Placental epithelial cell (primary cell): ENCODE measurements around the gene ARPC1A. TPM values are rescaled to one million over a fixed set of nuclear protein-coding genes. Genes with fewer than 3 reads are reported as not detected.

Source experiments
- total RNA-seq: library from RNA; depleted of rRNA; stranded (reverse); fragments of >200 nt; gene quantifications from 2 replicates; pipeline ENCODE4 v1.2.3, GENCODE V29; 2012

Gene ARPC1A
- 114 and 181 TPM in 2 replicates for total RNA-seq

DNA sequence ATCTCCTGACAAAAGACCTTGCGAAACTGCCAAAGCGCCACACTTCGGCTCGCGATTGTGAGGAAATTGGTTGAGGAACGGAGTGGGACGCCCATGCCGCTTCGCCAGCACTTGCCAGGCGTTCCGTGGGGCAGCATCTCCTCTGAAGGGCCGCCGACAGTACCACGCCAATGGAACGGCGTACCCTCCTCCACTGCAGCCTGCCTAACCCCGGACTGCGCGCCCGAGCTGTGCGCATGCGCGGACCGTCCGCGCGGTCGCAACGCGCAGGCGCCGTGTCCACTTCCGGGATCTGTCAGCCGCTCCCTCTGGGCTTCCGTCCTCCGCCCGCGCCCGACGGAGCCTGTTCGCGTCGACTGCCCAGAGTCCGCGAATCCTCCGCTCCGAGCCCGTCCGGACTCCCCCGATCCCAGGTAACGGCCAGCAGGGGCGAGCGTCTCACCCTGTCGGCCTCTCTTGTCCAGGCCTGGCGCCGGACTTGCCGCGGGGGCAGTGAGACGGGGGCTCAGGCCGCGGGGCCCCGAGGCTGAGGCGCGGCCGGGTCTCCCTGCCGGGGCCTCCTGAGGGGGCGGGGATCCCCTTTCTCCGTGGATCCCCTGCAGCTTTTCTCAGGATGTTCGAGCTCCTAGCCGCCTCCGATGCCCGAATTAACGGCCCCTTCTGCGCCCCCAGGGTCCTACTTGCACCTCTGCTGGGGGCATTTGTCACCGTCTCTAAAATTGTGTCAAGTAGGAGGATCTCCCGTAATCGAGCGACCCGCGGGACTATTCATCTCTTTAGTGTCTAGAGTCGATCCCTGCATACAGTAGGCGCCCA is at the start of gene ARPC1A:
TSS of gene ARPC1A (plus strand) at position 307 of the 816 bp plus-strand sequence. CDS start 7,456 bp downstream, outside the sequence.

DNA sequence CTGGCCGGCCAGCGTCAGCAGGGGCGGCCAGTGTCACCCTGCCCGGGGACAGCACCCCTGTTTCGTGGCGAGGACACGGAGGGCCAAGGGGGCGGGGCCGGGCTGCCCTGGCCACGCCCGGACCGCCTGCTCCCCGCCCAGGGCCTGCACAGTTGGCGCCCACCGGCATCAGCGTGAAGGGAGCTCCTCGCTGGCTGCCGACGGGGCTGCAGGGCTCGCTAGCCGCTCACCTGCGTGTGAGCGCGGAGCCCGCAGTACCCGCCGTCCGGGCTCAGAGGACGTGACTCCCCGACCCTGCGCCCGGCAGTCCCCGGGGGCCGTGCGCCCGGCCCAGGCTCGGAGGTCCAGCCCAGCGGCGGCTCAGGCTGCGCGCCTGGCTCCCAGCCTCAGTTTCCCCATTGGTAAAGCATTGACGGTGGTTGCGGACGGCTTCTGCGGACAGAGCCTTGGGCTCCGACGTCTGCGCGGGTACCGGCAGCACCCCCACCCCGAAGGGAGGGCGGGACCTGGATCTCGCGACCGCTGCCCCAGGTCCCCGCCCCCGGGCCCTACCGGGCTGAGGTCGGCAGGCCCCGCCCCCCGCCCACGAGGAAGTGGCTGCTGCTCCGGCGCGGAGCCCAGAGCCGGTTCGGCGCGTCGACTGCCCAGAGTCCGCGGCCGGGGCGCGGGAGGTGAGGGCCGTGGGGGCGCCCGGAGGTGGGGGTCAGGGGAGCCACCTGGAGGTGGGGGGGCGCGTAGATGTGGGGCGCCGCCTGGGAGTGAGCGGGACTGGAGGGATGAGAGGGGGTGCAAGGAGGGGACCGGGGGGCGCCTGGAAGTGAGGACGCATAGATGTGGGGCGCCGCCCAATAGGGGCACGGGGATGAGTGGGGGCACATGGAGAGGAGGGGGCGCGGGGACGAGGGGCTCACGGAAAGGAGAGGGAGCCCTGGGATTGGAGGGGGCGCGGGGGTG is 48.7 kb downstream of the ARPC1A start, which contains the start of gene ARPC1B:
TSS of gene ARPC1B (plus strand) at position 620 of the 954 bp plus-strand sequence. CDS start 10,985 bp downstream, outside the sequence.

DNA sequence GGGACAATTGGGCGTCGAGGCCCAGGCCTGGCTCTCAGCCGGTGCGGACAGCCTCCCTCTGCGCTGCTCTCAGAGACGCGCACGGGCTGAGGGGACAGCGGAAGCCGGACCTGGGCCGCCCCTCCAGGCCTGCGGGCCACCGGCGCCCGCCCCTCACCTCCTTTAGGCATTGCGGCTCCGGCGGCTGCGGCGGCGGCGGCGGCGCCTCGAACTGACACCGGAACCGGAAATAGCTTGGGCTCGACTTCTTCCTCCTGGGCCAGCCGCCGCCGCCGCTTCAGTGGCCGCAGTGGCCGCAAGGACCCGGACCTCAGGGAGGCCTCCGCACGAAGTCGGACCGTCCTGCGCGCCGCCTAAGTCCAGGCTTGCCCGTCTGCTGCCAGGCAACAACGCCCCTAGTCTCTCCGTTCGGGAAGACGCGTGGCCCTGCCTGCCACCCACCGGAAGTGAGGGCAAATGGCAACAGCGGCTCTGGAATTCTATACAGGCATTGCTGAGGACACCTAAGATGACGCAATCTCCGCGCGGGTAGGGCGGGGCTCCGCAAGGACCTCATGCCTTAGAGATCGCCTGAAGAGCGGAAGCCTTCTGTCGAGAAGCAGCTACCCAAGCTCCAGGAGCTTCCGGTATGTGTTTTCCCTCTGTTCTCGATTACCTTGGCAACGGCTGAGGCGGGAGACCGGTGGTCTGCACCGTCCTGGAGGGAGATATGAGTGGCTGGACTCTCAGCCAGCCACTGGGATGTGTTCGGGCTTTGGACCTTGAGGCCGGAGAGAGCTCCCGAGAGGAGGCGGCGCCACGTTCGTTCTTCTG is 82.9 kb downstream of the ARPC1A start, which contains the start of the genes BUD31 and PDAP1:
TSS of gene BUD31 (plus strand) at position 591 of the 813 bp plus-strand sequence. CDS start 2,124 bp downstream, outside the sequence.
TSS of gene PDAP1 (minus strand) at position 219 of the 813 bp plus-strand sequence. CDS start at position 170, 49 bp downstream.

Other genes with a start within 250 kb of the ARPC1A start
- gene SMURF1, start 181.8 kb upstream of the ARPC1A start, total RNA-seq = 25.5 and 42.7 TPM in 2 replicates
- gene KPNA7, start 117.8 kb upstream of the ARPC1A start, total RNA-seq = under 0.01 TPM in 1 of 2 replicates, not detected in the other
- gene MYH16, start 53.1 kb upstream of the ARPC1A start, total RNA-seq = under 0.01 TPM in 1 of 2 replicates, not detected in the other
- gene ARPC1B, start 48.8 kb downstream of the ARPC1A start, total RNA-seq = 170 and 448 TPM in 2 replicates
- gene PDAP1, start 82.7 kb downstream of the ARPC1A start, total RNA-seq = 31.4 and 51.6 TPM in 2 replicates
- gene BUD31, start 83.1 kb downstream of the ARPC1A start, total RNA-seq = 68.5 and 89.9 TPM in 2 replicates
- 5.4 and 5.5 TPM in 2 replicates for gene PTCD1, start 112.9 kb downstream of the ARPC1A start, total RNA-seq
- gene CPSF4, start 113.0 kb downstream of the ARPC1A start, total RNA-seq = 18.4 and 27.5 TPM in 2 replicates
- gene ATP5MF, start 140.3 kb downstream of the ARPC1A start, total RNA-seq = 260 and 553 TPM in 2 replicates
- 5.3 and 5.9 TPM in 2 replicates for gene ZNF789, start 147.0 kb downstream of the ARPC1A start, total RNA-seq
- gene ZNF394, start 174.4 kb downstream of the ARPC1A start, total RNA-seq = 17.9 and 32.2 TPM in 2 replicates
- gene ZKSCAN5, start 178.8 kb downstream of the ARPC1A start, total RNA-seq = 12.1 and 14.9 TPM in 2 replicates
- 7.8 and 9.0 TPM in 2 replicates for gene FAM200A, start 226.2 kb downstream of the ARPC1A start, total RNA-seq
- 85.0 and 85.6 TPM in 2 replicates for gene ZNF655, start 232.7 kb downstream of the ARPC1A start, total RNA-seq